Smooth muscle cell (in vitro differentiated cells): ENCODE measurements around the gene SYP. TPM values are rescaled to one million over a fixed set of nuclear protein-coding genes. Genes with fewer than 3 reads are reported as not detected.

Experiments
- DNase-seq: peaks from one replicate; lab custom pipeline; 2025; ENCODE audit not compliant: unreplicated experiment; lab: John Stamatoyannopoulos, UW
- H2AFZ ChIP-seq: fragments of 200-600 bp; sonication (generic); 2 replicates; pipeline ENCODE4 v1.6.0; 2016; ENCODE audit warnings: antibody characterized with exemption, low read depth, mild to moderate bottlenecking
- H3F3A ChIP-seq: fragments of 200-600 bp; sonication (generic); 2 replicates; pipeline ENCODE4 v1.6.0; 2017; ENCODE audit warnings: antibody characterized with exemption, low read depth
- H3K27ac ChIP-seq: fragments of 200-600 bp; sonication (generic); 2 replicates; pipeline ENCODE4 v1.5.1; 2016; ENCODE audit warnings: low read depth, mild to moderate bottlenecking
- H3K27me3 ChIP-seq: fragments of 200-600 bp; sonication (generic); 2 replicates; pipeline ENCODE4 v1.6.1; 2016; ENCODE audit warnings: low read depth, mild to moderate bottlenecking
- H3K36me3 ChIP-seq: fragments of 200-600 bp; sonication (generic); 2 replicates; pipeline ENCODE4 v1.5.1; 2016; ENCODE audit warnings: low read depth
- H3K4me1 ChIP-seq: fragments of 200-600 bp; sonication (generic); 2 replicates; pipeline ENCODE4 v1.5.1; 2016; ENCODE audit warnings: low read depth
- H3K4me2 ChIP-seq: fragments of 200-600 bp; sonication (generic); 2 replicates; pipeline ENCODE4 v1.6.0; 2016; ENCODE audit warnings: mild to moderate bottlenecking
- H3K4me3 ChIP-seq: fragments of 200-600 bp; sonication (generic); 2 replicates; pipeline ENCODE4 v1.5.1; 2016; ENCODE audit warnings: mild to moderate bottlenecking
- H3K79me2 ChIP-seq: fragments of 200-600 bp; sonication (generic); 2 replicates; pipeline ENCODE4 v1.6.0; 2016; ENCODE audit warnings: low read depth, mild to moderate bottlenecking
- H3K9ac ChIP-seq: fragments of 200-600 bp; sonication (generic); 2 replicates; pipeline ENCODE4 v1.6.0; 2016; ENCODE audit warnings: low read depth
- H3K9me3 ChIP-seq: fragments of 200-600 bp; sonication (generic); replicated peaks from 2 replicates; pipeline ENCODE4 v1.5.1; 2016; ENCODE audit warnings: low read depth
- H4K20me1 ChIP-seq: fragments of 200-600 bp; sonication (generic); 2 replicates; pipeline ENCODE4 v1.6.0; 2016; ENCODE audit warnings: low read depth
- CTCF ChIP-seq: fragments of 200-600 bp; sonication (generic); IDR thresholded peaks from 2 replicates; pipeline ENCODE4 v1.5.1; 2017; ENCODE audit warnings: borderline replicate concordance, mild to moderate bottlenecking, antibody characterized with exemption; ENCODE audit not compliant: insufficient read depth, poor library complexity, severe bottlenecking
- WGBS: methylation state at CpG from one replicate; pipeline ENCODE4 v1.1.7; 2016; ENCODE audit warnings: low lambda C conversion rate; 5-methylcytosine and 5-hydroxymethylcytosine counted together
- polyA plus RNA-seq: library from polyadenylated mRNA; unstranded; fragments of >200 nt; fragmentation: Nextera tagmentation; extraction: Ambion mirVana; gene quantifications from 2 replicates; pipeline ENCODE4 v1.2.1, GENCODE V29; 2016
- total RNA-seq: library from RNA; depleted of rRNA; stranded (reverse); fragments of >200 nt; gene quantifications from 2 replicates; pipeline ENCODE4 v1.2.3, GENCODE V29; 2014

Gene SYP
- total and polyA plus RNA-seq, 2 experiments from 2014 or later = not detected

- Histone ChIP-seq H3K36me3 (no peaks in the 10 kb centered on the region), H2AFZ (no peak overlapping the region), H3K27me3 (no peaks in the 10 kb centered on the region), H3K4me2 (no peak overlapping the region), H3K27ac (no peak overlapping the region), H3K79me2 (no peaks in the 10 kb centered on the region), H3F3A (no peaks in the 10 kb centered on the region), H3K9me3 (no peaks in the 10 kb centered on the region), H3K4me1 (no peaks in the 10 kb centered on the region), H3K4me3 (no peak overlapping the region), H3K9ac (no peak overlapping the region), H4K20me1 (no peaks in the 10 kb centered on the region)
- 88% methylated on average over 9 of the region's 9 CpGs for WGBS
- DNase-seq = no peak
- TF ChIP-seq CTCF = no peak
Measured at GRCh38 chrX:49237060-49237459, 37.1 kb upstream of the SYP start.

GRCh38 chrX:49233887-49234555 lies 34.0 kb upstream of the SYP start:
- Histone ChIP-seq H3K27me3 (no peaks in the 10 kb centered on the region), H3K4me2 (no peak overlapping the region), H3F3A (no peaks in the 10 kb centered on the region), H2AFZ (no peak overlapping the region), H3K4me1 (no peaks in the 10 kb centered on the region), H3K4me3 (no peak overlapping the region), H3K9ac (no peak overlapping the region), H4K20me1 (no peaks in the 10 kb centered on the region), H3K9me3 (no peaks in the 10 kb centered on the region), H3K27ac (no peak overlapping the region), H3K36me3 (no peaks in the 10 kb centered on the region), H3K79me2 (no peaks in the 10 kb centered on the region)
- WGBS = 93% methylated on average over 56 of the region's 56 CpGs
- no peak for DNase-seq
- no peak for TF ChIP-seq CTCF

- WGBS = 84% methylated on average over 9 of the region's 9 CpGs
- H3F3A ChIP-seq = no peaks in the 10 kb centered on the region
- no peak within 1 kb of the TSS for H2AFZ ChIP-seq
- TF ChIP-seq CTCF = no peak
- no peaks in the 10 kb centered on the region for H4K20me1 ChIP-seq
- H3K27me3 ChIP-seq = no peaks in the 10 kb centered on the region
- H3K27ac ChIP-seq = no peak within 1 kb of the TSS
- H3K9me3 ChIP-seq = no peaks in the 10 kb centered on the region
- no peak for DNase-seq
- no peak within 1 kb of the TSS for H3K9ac ChIP-seq
- no peak within 1 kb of the TSS for H3K4me2 ChIP-seq
- H3K4me1 ChIP-seq = no peaks in the 10 kb centered on the region
- H3K36me3 ChIP-seq = no peaks in the 10 kb centered on the region
- H3K4me3 ChIP-seq = no peak within 1 kb of the TSS
- no peaks in the 10 kb centered on the region for H3K79me2 ChIP-seq
Measured at GRCh38 chrX:49233176-49233575, 33.2 kb upstream of the SYP start, which contains the start of gene CACNA1F. CACNA1F (minus strand) TSS chrX:49233340; CDS start chrX:49233309, 31 bp downstream.

GRCh38 chrX:49232525-49232924 lies 32.5 kb upstream of the SYP start:
- Histone ChIP-seq H3K9ac (no peak overlapping the region), H3K36me3 (no peaks in the 10 kb centered on the region), H3K4me1 (no peaks in the 10 kb centered on the region), H3K4me3 (no peak overlapping the region), H4K20me1 (no peaks in the 10 kb centered on the region), H3K27ac (no peak overlapping the region), H2AFZ (no peak overlapping the region), H3F3A (no peaks in the 10 kb centered on the region), H3K4me2 (no peak overlapping the region), H3K27me3 (no peaks in the 10 kb centered on the region), H3K9me3 (no peaks in the 10 kb centered on the region), H3K79me2 (no peaks in the 10 kb centered on the region)
- no peak for TF ChIP-seq CTCF
- no peak for DNase-seq
- 83% methylated on average over 2 of the region's 2 CpGs for WGBS
